ENCODE results near the gene IGF1R. TPM values are rescaled to one million over a fixed set of nuclear protein-coding genes. Genes with fewer than 3 reads are reported as not detected.

IGF1R gene
- total RNA-seq, 1 donor from 2014 or later = 97.7 TPM

DNA sequence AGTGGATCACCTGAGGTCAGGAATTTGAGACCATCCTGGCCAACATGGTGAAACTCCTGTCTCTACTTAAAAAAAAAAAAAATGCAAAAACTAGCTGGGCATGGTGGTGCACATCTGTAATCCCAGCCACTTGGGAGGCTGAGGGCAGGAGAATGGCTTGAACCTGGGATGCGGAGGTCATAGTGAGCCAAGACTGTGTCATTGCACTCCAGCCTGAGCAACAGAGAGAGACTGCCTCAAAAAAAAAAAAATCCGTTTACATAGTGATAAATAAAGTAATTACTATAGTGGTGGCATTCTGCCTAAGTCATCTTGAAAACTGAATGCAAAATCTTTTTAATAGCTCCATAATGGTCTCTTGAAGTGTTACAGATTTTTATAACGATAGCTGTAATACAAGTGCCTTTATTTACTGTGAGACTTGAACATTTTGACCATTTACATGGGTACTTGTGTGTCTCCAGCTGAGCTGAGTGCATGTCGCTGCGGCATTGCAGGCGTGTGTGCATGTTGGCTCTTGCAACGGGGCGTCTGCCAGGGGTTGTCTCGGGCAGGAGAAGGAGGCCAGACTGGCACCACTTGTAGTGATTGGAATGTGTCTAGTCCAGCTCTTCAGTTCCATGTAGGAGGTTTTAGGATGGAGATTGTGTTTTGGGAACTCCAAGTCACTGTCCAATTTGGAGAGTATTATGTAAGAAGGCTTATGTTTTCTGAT is 111.9 kb downstream of the IGF1R start:
- H3K4me1 ChIP-seq = peaks cover 62% of the 10 kb centered on the region
- no peak for DNase-seq (ENCODE audit: extremely low spot score in 2 of 2)
- no peak for TF ChIP-seq POLR2A (IDR thresholded peaks at IDR 0.05)
- peak in 1 of 2 donors; percentile 52 for TF ChIP-seq POLR2AphosphoS5 (IDR thresholded peaks at IDR 0.05; ENCODE audit: insufficient read depth in 1 of 2, low read depth in 1 of 2)
- intact Hi-C loops (cut with DNase I) = no loop called here
- no peak overlapping the region for H3K27ac ChIP-seq
- no peak overlapping the region for H3K4me3 ChIP-seq
- no peaks in the 10 kb centered on the region for H3K27me3 ChIP-seq
- no peaks in the 10 kb centered on the region for H3K9me3 ChIP-seq
- no peaks in the 10 kb centered on the region for H3K36me3 ChIP-seq

DNA sequence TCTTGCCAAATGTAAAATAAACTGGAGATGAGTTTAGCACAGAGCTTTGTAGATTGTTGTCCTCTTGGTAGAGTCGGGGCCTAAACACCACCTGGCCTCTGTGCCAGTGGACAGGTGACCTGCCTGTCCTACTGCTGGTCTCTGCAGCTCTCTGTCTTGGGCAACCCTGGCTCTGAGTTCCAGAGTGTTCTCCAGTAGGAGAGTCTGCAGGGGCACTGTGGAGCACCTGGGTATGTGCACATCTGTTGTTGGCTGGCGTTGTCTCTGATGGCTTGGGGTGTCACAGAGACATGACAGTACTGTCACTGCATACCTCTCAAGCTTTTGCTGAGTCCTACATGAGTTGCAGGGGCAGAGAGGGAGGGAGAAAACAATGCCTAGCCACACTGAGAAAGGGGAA is 112.6 kb downstream of the IGF1R start:
- no peaks in the 10 kb centered on the region for H3K36me3 ChIP-seq
- no peak overlapping the region for H3K4me3 ChIP-seq
- TF ChIP-seq, protein P1, sequence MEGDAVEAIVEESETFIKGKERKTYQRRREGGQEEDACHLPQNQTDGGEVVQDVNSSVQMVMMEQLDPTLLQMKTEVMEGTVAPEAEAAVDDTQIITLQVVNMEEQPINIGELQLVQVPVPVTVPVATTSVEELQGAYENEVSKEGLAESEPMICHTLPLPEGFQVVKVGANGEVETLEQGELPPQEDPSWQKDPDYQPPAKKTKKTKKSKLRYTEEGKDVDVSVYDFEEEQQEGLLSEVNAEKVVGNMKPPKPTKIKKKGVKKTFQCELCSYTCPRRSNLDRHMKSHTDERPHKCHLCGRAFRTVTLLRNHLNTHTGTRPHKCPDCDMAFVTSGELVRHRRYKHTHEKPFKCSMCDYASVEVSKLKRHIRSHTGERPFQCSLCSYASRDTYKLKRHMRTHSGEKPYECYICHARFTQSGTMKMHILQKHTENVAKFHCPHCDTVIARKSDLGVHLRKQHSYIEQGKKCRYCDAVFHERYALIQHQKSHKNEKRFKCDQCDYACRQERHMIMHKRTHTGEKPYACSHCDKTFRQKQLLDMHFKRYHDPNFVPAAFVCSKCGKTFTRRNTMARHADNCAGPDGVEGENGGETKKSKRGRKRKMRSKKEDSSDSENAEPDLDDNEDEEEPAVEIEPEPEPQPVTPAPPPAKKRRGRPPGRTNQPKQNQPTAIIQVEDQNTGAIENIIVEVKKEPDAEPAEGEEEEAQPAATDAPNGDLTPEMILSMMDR (IDR thresholded peaks at IDR 0.05) = no peak
- TF ChIP-seq POLR2AphosphoS5 (IDR thresholded peaks at IDR 0.05; ENCODE audit: insufficient read depth in 1 of 2, low read depth in 1 of 2) = no peak
- no peak for TF ChIP-seq POLR2A (IDR thresholded peaks at IDR 0.05)
- no peaks in the 10 kb centered on the region for H3K27me3 ChIP-seq
- no peak for DNase-seq (ENCODE audit: extremely low spot score in 2 of 2)
- no peak overlapping the region for H3K27ac ChIP-seq
- no peaks in the 10 kb centered on the region for H3K9me3 ChIP-seq
- intact Hi-C loops (cut with DNase I) = no loop called here
- H3K4me1 ChIP-seq = peaks cover 64% of the 10 kb centered on the region

DNA sequence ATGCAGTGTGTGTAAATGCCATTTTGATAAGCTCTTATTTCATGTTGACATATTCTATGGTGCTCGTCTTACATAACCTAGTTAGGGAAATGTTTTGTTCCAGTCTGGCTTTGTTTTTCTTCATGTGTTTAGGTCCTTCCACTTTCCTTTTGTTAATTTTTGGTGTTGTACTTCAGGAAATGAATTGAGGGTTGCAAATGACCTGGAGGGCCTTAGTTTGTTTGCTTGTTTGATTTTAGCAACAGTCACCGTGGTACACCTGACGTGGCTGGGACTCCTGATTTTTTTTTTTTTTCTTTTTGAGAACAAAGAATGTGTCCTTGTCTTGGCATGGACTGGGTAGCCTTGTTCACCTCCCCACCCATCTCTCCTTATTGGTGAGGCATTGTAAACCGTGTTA is 114.8 kb downstream of the IGF1R start:
- Histone ChIP-seq H3K27me3 (no peaks in the 10 kb centered on the region), H3K4me1 (peaks cover 60% of the 10 kb centered on the region), H3K4me3 (no peak overlapping the region), H3K36me3 (no peaks in the 10 kb centered on the region), H3K9me3 (no peaks in the 10 kb centered on the region), H3K27ac (no peak overlapping the region)
- no peak for DNase-seq (ENCODE audit: extremely low spot score in 2 of 2)
- TF ChIP-seq POLR2A (IDR thresholded peaks at IDR 0.05) = no peak
- TF ChIP-seq POLR2AphosphoS5 (IDR thresholded peaks at IDR 0.05; ENCODE audit: insufficient read depth in 1 of 2, low read depth in 1 of 2) = no peak
- TF ChIP-seq, protein P1 (IDR thresholded peaks at IDR 0.05) = no peak
- intact Hi-C loops (cut with DNase I) = no loop called here

DNA sequence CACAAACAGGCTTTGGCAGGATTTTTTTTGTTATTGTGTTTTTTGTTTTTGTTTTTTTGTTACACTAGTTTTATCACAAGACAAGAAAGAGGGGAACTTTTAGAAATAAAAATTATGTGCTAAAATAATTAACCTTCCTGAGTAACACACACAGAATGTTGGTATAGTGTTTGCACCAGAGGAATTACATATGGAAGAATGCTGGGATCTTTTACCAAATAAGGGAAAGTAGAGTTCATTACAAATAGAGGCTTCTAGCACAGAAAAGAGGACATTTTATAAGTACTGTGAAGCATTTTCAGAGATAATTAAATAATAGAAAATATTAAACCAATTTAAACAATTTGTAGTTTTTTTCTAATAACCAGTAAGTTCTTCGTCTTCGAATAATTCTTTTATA is 116.0 kb downstream of the IGF1R start:
- Histone ChIP-seq H3K27ac (no peak overlapping the region), H3K4me3 (no peak overlapping the region), H3K4me1 (peaks cover 49% of the 10 kb centered on the region), H3K27me3 (no peaks in the 10 kb centered on the region), H3K36me3 (no peaks in the 10 kb centered on the region), H3K9me3 (no peaks in the 10 kb centered on the region)
- TF ChIP-seq POLR2A (IDR thresholded peaks at IDR 0.05) (no peak), POLR2AphosphoS5 (IDR thresholded peaks at IDR 0.05; ENCODE audit: insufficient read depth in 1 of 2, low read depth in 1 of 2) (no peak)
- TF ChIP-seq, protein P1 (IDR thresholded peaks at IDR 0.05) = no peak
- intact Hi-C loops (cut with DNase I) = no loop called here
- DNase-seq (ENCODE audit: extremely low spot score in 2 of 2) = no peak

DNA sequence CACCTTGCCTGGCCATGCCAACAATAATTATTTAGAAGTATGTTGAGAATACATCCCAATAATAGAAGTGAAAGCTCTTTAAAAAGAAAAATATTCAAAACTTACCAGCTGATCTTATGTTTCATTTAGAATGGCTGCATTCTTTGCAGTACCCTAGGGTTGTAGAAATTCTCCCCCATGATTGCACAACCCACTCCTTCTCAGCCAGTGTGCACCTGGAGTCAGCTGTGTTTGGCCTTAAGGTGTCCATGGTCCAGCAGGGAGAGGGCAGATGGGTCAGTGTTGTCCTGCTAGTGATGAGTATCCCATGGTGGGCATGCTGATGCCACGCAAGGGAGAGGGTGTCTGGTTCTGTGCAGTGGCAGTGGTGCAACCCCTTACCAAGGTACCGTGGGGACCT is 117.3 kb downstream of the IGF1R start:
- TF ChIP-seq POLR2AphosphoS5 (IDR thresholded peaks at IDR 0.05; ENCODE audit: insufficient read depth in 1 of 2, low read depth in 1 of 2) (no peak), POLR2A (IDR thresholded peaks at IDR 0.05) (no peak)
- TF ChIP-seq, protein P1 (IDR thresholded peaks at IDR 0.05) = no peak
- Histone ChIP-seq H3K27ac (no peak overlapping the region), H3K4me3 (no peak overlapping the region), H3K9me3 (no peaks in the 10 kb centered on the region), H3K27me3 (no peaks in the 10 kb centered on the region), H3K4me1 (peaks cover 39% of the 10 kb centered on the region), H3K36me3 (no peaks in the 10 kb centered on the region)
- intact Hi-C loops (cut with DNase I) = no loop called here
- DNase-seq (ENCODE audit: extremely low spot score in 2 of 2) = no peak
